ENCODE measurements around the gene TNIK.

Gene TNIK

DNA sequence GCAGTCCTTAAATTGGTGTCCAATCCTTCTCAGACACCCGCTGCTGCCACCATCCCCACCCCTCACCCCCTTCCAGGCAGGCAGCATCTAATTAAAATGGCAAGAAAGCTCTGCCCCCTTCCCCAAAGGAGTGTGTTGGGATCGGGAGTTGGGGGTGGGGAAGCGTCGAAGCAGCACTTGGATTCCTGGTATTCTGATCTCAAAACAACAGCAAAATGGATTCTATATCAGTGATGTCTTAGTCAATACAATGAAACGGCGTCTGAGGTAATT lies 1.4 kb downstream of the TNIK start:
- peak overlapping the region; percentile 76 for H3K4me3 ChIP-seq (ENCODE audit: low read depth, low read length)
- ChIA-PET CTCF (no interaction called here), POLR2A (no interaction called here)
- TF ChIP-seq, protein P1, sequence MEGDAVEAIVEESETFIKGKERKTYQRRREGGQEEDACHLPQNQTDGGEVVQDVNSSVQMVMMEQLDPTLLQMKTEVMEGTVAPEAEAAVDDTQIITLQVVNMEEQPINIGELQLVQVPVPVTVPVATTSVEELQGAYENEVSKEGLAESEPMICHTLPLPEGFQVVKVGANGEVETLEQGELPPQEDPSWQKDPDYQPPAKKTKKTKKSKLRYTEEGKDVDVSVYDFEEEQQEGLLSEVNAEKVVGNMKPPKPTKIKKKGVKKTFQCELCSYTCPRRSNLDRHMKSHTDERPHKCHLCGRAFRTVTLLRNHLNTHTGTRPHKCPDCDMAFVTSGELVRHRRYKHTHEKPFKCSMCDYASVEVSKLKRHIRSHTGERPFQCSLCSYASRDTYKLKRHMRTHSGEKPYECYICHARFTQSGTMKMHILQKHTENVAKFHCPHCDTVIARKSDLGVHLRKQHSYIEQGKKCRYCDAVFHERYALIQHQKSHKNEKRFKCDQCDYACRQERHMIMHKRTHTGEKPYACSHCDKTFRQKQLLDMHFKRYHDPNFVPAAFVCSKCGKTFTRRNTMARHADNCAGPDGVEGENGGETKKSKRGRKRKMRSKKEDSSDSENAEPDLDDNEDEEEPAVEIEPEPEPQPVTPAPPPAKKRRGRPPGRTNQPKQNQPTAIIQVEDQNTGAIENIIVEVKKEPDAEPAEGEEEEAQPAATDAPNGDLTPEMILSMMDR (IDR thresholded peaks at IDR 0.05; ENCODE audit: insufficient read depth, low read length, missing control alignments): no peak
- no peak for DNase-seq (ENCODE audit: low read depth, low spot score)

DNA sequence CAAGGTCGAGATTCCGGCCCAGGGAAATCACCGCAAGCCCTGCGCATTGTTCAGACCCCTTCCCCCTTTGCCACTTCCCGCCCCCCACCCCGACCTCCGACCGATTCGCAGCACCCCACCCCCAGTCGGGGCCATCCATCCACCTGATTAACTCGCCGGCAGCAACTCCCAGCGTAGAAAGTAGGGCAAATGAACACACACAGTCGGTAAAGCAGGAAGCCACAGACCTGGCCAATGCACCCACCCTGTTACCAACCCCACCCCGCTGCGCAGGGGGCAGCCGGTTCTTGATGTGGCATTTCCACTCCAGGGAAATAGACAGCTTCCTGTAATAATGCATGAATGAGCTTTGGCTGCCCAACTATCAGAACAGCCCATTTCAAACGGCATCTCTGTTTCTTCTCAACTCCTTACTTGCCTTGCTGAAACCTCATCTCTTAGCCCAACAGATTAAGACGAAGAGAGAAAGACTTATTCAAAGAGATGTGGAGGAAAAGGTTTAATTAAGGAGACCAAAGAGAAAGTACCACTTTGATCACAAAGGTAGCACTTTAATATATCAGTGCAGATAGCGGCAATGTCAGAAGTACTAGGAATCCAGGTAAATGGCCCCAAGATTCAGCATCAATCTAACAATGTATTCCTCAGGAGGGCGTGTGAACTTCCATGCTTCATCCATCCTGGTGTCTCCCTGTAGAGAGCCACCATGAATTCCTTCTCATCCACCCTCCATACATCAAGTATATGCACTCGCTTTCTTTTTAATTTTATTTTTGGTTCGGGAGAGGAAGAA lies 1.9 kb downstream of the TNIK start:
- POLR2A ChIA-PET: no interaction called here
- TF ChIP-seq, protein P1 (IDR thresholded peaks at IDR 0.05; ENCODE audit: insufficient read depth, low read length, missing control alignments): no peak
- no peak for DNase-seq (ENCODE audit: low read depth, low spot score)
- peak overlapping the region; percentile 76 for H3K4me3 ChIP-seq (ENCODE audit: low read depth, low read length)
- CTCF ChIA-PET: no interaction called here

DNA sequence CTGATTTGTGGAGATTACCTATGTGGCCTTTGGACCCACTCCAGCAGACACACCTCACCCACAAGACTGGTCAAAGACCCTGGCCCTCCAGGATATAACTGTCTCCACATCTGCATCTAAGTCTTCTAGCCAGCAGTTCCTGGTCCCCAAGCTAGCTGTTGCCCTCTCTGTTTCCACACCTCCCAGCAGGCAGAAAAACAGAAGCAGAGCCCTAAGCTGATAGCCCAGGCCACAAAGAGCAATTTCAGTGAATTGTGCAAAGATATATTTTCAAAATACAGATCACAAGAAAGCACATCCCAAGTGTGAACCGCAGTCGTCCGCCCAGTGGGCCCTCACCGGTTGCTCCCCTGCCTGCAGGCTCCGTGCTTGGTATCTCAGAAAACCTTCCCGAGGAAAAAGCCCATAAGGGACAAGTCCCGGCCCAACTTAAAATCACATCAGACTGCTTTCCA lies 2.6 kb downstream of the TNIK start:
- TF ChIP-seq, protein P1 (IDR thresholded peaks at IDR 0.05; ENCODE audit: insufficient read depth, low read length, missing control alignments): no peak
- ChIA-PET CTCF (no interaction called here), POLR2A (no interaction called here)
- H3K4me3 ChIP-seq (ENCODE audit: low read depth, low read length): 0 out of 2 replicates have a peak overlapping the region, but pooled peaks have one; percentile 76
- no peak for DNase-seq (ENCODE audit: low read depth, low spot score)

DNA sequence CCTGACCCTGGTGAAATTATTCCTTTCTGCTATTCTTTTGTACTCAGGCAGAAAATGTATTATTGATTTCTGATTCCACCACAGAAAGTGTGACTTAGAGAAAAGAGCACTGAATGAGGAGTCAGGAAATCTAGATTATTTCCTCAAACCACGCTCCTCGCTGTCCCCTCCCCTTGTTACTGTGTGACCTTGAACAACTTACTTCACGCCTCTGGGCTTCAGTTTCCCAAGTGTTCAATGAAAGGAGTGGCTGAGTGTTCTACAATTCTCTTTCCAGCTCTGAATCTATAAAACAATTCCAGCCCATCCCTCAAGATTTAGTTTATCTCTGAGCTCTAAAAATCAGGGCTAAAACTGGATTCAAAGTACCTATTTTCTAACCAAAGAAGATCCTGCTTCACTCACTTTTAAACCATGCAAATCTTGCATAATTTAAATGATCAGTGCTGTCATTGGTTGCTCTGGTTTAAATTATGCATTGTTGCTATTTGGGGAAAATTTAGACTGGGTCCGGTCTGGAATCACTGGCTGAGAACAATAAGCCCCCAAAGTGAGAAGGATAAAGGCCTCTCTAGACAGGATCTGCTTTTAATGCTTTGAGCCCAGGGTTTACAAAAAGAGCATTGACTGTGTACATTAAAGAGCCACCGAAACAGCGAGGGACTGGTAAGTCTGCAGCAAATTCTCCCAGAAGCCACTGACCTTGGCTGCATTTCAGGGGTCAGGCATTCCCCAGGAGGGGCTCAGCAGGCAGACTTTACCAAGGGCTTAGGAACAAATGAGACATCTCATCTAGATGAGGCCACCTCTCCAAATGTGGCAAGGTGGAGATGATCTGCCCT lies 3.2 kb downstream of the TNIK start:
- CTCF ChIA-PET: interaction anchor here (1.0 kb wide), 1 partner anchor 17 kb away, joined by 3 read pairs; no protein-coding TSS in a partner anchor
- H3K4me3 ChIP-seq (ENCODE audit: low read depth, low read length): no peak overlapping the region
- TF ChIP-seq, protein P1 (IDR thresholded peaks at IDR 0.05; ENCODE audit: insufficient read depth, low read length, missing control alignments): no peak
- DNase-seq (ENCODE audit: low read depth, low spot score): no peak
- POLR2A ChIA-PET: no interaction called here

DNA sequence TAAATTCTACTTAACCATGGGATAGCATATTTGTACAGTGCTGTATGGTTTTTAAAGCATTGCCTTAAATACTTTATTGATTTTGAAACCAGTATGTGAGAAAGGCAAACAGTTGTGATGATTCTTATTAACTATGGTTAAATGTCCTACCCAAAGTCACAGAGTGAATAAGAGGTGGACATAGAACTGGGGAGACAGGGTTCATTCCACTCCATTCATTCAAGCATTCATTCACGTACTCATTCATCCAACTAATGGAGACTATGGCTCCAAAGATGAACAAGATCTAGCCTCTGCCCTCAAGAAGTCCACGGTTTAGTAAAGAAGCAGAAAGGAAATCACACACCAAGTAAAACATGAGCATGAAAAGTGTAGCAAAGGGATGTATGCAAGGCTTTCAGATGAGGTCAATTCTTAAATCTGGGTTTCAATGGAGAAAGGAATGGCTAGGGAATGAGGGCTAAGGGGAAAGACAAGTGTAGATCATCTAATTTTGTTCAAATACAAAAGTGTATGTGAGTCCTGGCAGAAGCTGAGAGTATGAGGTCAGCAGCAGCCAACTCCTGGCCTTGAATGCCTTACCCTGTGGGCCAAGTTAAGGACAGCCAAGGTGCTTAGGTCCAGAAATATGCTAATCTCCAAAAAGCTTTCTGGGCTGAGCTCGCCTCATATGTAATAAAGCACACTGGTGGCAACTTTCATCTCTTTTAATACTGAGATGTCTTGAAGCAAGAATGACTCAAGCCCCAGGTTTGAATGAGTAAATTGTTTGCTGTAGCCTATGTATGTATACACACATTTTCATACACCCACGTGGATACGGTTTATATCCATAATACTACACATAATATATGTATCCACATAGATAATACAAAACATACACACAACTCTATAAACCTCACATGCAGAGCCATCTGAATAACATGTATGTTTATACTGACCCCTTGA lies 4.3 kb downstream of the TNIK start:
- H3K4me3 ChIP-seq (ENCODE audit: low read depth, low read length): no peak overlapping the region
- no peak for DNase-seq (ENCODE audit: low read depth, low spot score)
- TF ChIP-seq, protein P1 (IDR thresholded peaks at IDR 0.05; ENCODE audit: insufficient read depth, low read length, missing control alignments): no peak
- ChIA-PET CTCF (interaction anchor here (1.0 kb wide), 1 partner anchor 15 kb away, joined by 3 read pairs; no protein-coding TSS in a partner anchor), POLR2A (no interaction called here)
